SJSA1 (cell line): Measurements from ENCODE around the gene PEAK1. TPM values are rescaled to one million over a fixed set of nuclear protein-coding genes. Genes with fewer than 3 reads are reported as not detected.
"Not testable (repeated sequence)": the region's sequence is repeated elsewhere in the genome, so short reads cannot be mapped to it uniquely, and the experiment has no call there.

Experiments
- DNase-seq, 2 experiments: peaks; one replicate each; pipeline ENCODE4 v3.0.0-alpha.2; 2015 to 2020; ENCODE audit warnings: low spot score in 2 of 2, low read depth in 1 of 2
- H3K27ac ChIP-seq: fragments of 250-450 bp; sonication (Bioruptor Pico); 2 replicates; pipeline ENCODE4 v1.5.1; 2020; ENCODE audit warnings: mild to moderate bottlenecking, moderate library complexity
- H3K27me3 ChIP-seq: fragments of 250-450 bp; sonication (Bioruptor Pico); replicated peaks from 2 replicates; pipeline ENCODE4 v1.5.1; 2020; ENCODE audit warnings: mild to moderate bottlenecking, moderate library complexity
- H3K36me3 ChIP-seq: fragments of 250-450 bp; sonication (Bioruptor Pico); 2 replicates; pipeline ENCODE4 v1.5.1; 2020; ENCODE audit warnings: mild to moderate bottlenecking
- H3K4me1 ChIP-seq: fragments of 250-450 bp; sonication (Bioruptor Pico); replicated peaks from 2 replicates; pipeline ENCODE4 v1.6.1; 2021; ENCODE audit warnings: mild to moderate bottlenecking
- H3K4me3 ChIP-seq: fragments of 250-450 bp; sonication (Bioruptor Pico); 2 replicates; pipeline ENCODE4 v1.5.1; 2020; ENCODE audit warnings: mild to moderate bottlenecking
- H3K9me3 ChIP-seq: fragments of 250-450 bp; sonication (Bioruptor Pico); replicated peaks from 2 replicates; pipeline ENCODE4 v1.5.1; 2020; ENCODE audit warnings: mild to moderate bottlenecking
- total RNA-seq: library from RNA; depleted of rRNA; stranded (reverse); fragments of >200 nt; shearing (Covaris generic); gene quantifications from 2 replicates; pipeline ENCODE4 v1.2.3, GENCODE V29; 2014

The PEAK1 gene
- total RNA-seq, 1 experiment from 2014 or later = 57.3 TPM

- no peak for DNase-seq
- Histone ChIP-seq H3K27ac (no peak overlapping the region), H3K9me3 (no peaks in the 10 kb centered on the region), H3K4me1 (no peaks in the 10 kb centered on the region), H3K4me3 (no peak overlapping the region), H3K36me3 (peaks cover 11% of the 10 kb centered on the region; the same call in 1 of the 2 replicates), H3K27me3 (no peaks in the 10 kb centered on the region)
Measured at GRCh38 chr15:77276943-77277342, 143.0 kb downstream of the PEAK1 start.

- Histone ChIP-seq H3K4me3 (no peak overlapping the region), H3K9me3 (no peaks in the 10 kb centered on the region), H3K36me3 (peaks cover 11% of the 10 kb centered on the region; the same call in 1 of the 2 replicates)
Measured at GRCh38 chr15:77276096-77276495, 143.8 kb downstream of the PEAK1 start.

GRCh38 chr15:77273136-77273535 is 146.8 kb downstream of the PEAK1 start:
- H3K4me1 ChIP-seq, DNase-seq, H3K9me3 ChIP-seq, H3K27ac ChIP-seq, H3K36me3 ChIP-seq, H3K4me3 ChIP-seq, H3K27me3 ChIP-seq: not testable (repeated sequence)

More at GRCh38 chr15:77276096-77276495, 143.8 kb downstream of the PEAK1 start:
- H3K27ac ChIP-seq = no peak overlapping the region
- no peaks in the 10 kb centered on the region for H3K4me1 ChIP-seq
- no peaks in the 10 kb centered on the region for H3K27me3 ChIP-seq
- DNase-seq = no peak

GRCh38 chr15:77266708-77267386 is 153.1 kb downstream of the PEAK1 start:
- Histone ChIP-seq H3K27ac (no peak overlapping the region), H3K36me3 (peaks cover 4% of the 10 kb centered on the region; the same call in 1 of the 2 replicates)
- DNase-seq = peak in 1 of 2 experiments; percentile 21

GRCh38 chr15:77255385-77255784 is 164.5 kb downstream of the PEAK1 start:
- DNase-seq = no peak
- no peak overlapping the region for H3K27ac ChIP-seq
- H3K9me3 ChIP-seq = no peaks in the 10 kb centered on the region
- H3K36me3 ChIP-seq = peaks cover 26% of the 10 kb centered on the region
- H3K4me3 ChIP-seq = no peak overlapping the region
- H3K27me3 ChIP-seq = no peaks in the 10 kb centered on the region
- no peaks in the 10 kb centered on the region for H3K4me1 ChIP-seq

More at GRCh38 chr15:77266708-77267386, 153.1 kb downstream of the PEAK1 start:
- Histone ChIP-seq H3K27me3 (no peaks in the 10 kb centered on the region), H3K4me1 (peaks cover 4% of the 10 kb centered on the region; the same call in 1 of the 2 replicates), H3K4me3 (no peak overlapping the region), H3K9me3 (no peaks in the 10 kb centered on the region)

- no peaks in the 10 kb centered on the region for H3K4me1 ChIP-seq
- H3K36me3 ChIP-seq = peaks cover 27% of the 10 kb centered on the region
- H3K27me3 ChIP-seq = no peaks in the 10 kb centered on the region
- no peaks in the 10 kb centered on the region for H3K9me3 ChIP-seq
- H3K4me3 ChIP-seq = no peak overlapping the region
- DNase-seq = no peak
- H3K27ac ChIP-seq = no peak overlapping the region
Measured at GRCh38 chr15:77251662-77252061, 168.2 kb downstream of the PEAK1 start.

GRCh38 chr15:77247116-77247515 is 172.8 kb downstream of the PEAK1 start:
- no peak overlapping the region for H3K4me3 ChIP-seq
- H3K27ac ChIP-seq = no peak overlapping the region
- H3K4me1 ChIP-seq = no peaks in the 10 kb centered on the region
- no peaks in the 10 kb centered on the region for H3K27me3 ChIP-seq
- peaks cover 17% of the 10 kb centered on the region for H3K36me3 ChIP-seq
- DNase-seq = no peak
- H3K9me3 ChIP-seq = no peaks in the 10 kb centered on the region

- no peak for DNase-seq
- Histone ChIP-seq H3K9me3 (no peaks in the 10 kb centered on the region), H3K4me3 (no peak overlapping the region), H3K27me3 (no peaks in the 10 kb centered on the region), H3K27ac (no peak overlapping the region), H3K36me3 (peaks cover 5% of the 10 kb centered on the region), H3K4me1 (no peaks in the 10 kb centered on the region)
Measured at GRCh38 chr15:77243716-77244401, 176.0 kb downstream of the PEAK1 start.

GRCh38 chr15:77243135-77243534 is 176.8 kb downstream of the PEAK1 start:
- Histone ChIP-seq H3K27me3 (no peaks in the 10 kb centered on the region), H3K9me3 (no peaks in the 10 kb centered on the region), H3K36me3 (peaks cover 3% of the 10 kb centered on the region), H3K4me1 (no peaks in the 10 kb centered on the region), H3K4me3 (no peak overlapping the region), H3K27ac (no peak overlapping the region)
- DNase-seq = no peak

GRCh38 chr15:77239882-77240608 is 179.9 kb downstream of the PEAK1 start:
- no peaks in the 10 kb centered on the region for H3K27me3 ChIP-seq
- no peak overlapping the region for H3K4me3 ChIP-seq
- H3K27ac ChIP-seq = no peak overlapping the region
- no peak for DNase-seq
- H3K36me3 ChIP-seq = peaks cover 24% of the 10 kb centered on the region
- H3K9me3 ChIP-seq = no peaks in the 10 kb centered on the region
- no peaks in the 10 kb centered on the region for H3K4me1 ChIP-seq

- Histone ChIP-seq H3K9me3 (no peaks in the 10 kb centered on the region), H3K27ac (no peak overlapping the region), H3K4me3 (no peak overlapping the region), H3K27me3 (no peaks in the 10 kb centered on the region), H3K4me1 (no peaks in the 10 kb centered on the region), H3K36me3 (peaks cover 32% of the 10 kb centered on the region)
- no peak for DNase-seq
Measured at GRCh38 chr15:77235566-77235965, 184.3 kb downstream of the PEAK1 start.

- DNase-seq = no peak
- H3K27me3 ChIP-seq = no peaks in the 10 kb centered on the region
- no peak overlapping the region for H3K4me3 ChIP-seq
- H3K36me3 ChIP-seq = peaks cover 7% of the 10 kb centered on the region; the same call in 1 of the 2 replicates
- H3K4me1 ChIP-seq = peaks cover 9% of the 10 kb centered on the region
- no peaks in the 10 kb centered on the region for H3K9me3 ChIP-seq
- H3K27ac ChIP-seq = no peak overlapping the region
Measured at GRCh38 chr15:77228828-77229227, 191.1 kb downstream of the PEAK1 start.

- Histone ChIP-seq H3K4me1 (peaks cover 9% of the 10 kb centered on the region), H3K9me3 (no peaks in the 10 kb centered on the region), H3K27me3 (no peaks in the 10 kb centered on the region), H3K4me3 (no peak overlapping the region), H3K27ac (no peak overlapping the region), H3K36me3 (no peaks in the 10 kb centered on the region)
- no peak for DNase-seq
Measured at GRCh38 chr15:77226652-77227051, 193.3 kb downstream of the PEAK1 start.

- Histone ChIP-seq H3K36me3 (no peaks in the 10 kb centered on the region), H3K4me3 (no peak overlapping the region), H3K27ac (no peak overlapping the region), H3K9me3 (no peaks in the 10 kb centered on the region), H3K27me3 (no peaks in the 10 kb centered on the region), H3K4me1 (peaks cover 9% of the 10 kb centered on the region)
- no peak for DNase-seq
Measured at GRCh38 chr15:77225646-77226045, 194.3 kb downstream of the PEAK1 start.
